NB4 (cell line): ENCODE results near the gene NCAPG.

Source experiments
- CTCF ChIP-seq: IDR thresholded peaks from one replicate; pipeline ENCODE4 v1.5.1; 2012; ENCODE audit warnings: low read depth, low read length
- MAX ChIP-seq: IDR thresholded peaks from 2 replicates; pipeline ENCODE4 v1.6.1; 2011; ENCODE audit warnings: low read depth, low read length
- MYC ChIP-seq: IDR thresholded peaks from 2 replicates; pipeline ENCODE4 v1.6.1; 2011; ENCODE audit warnings: low read depth, low read length
- POLR2A ChIP-seq: IDR thresholded peaks from 2 replicates; pipeline ENCODE4 v1.6.1; 2011; ENCODE audit warnings: mild to moderate bottlenecking; ENCODE audit not compliant: insufficient read length; ENCODE audit errors: extremely low read depth

- TF ChIP-seq CTCF (no peak), MAX (no peak), POLR2A (no peak), MYC (no peak)
Observed at GRCh38 chr4:17770845-17771244, 39.9 kb upstream of the NCAPG start.
